PFSK-1 (cell line): ENCODE results near the gene PEX5.

Source experiments
- FOXP2 ChIP-seq: optimal IDR thresholded peaks from 2 replicates; pipeline ENCODE3; 2011; ENCODE audit warnings: borderline replicate concordance, control low read depth, inconsistent platforms; ENCODE audit not compliant: insufficient read depth; ENCODE audit errors: extremely low read length, extremely low read depth
- POLR2AphosphoS5 ChIP-seq: IDR thresholded peaks from 2 replicates; pipeline ENCODE4 v1.6.1; 2012; ENCODE audit warnings: low read depth, mild to moderate bottlenecking, control low read depth, low read length, moderate library complexity
- REST ChIP-seq, 2 experiments: IDR thresholded peaks; 2 replicates each; pipeline versions ENCODE4 v1.6.1 to v1.8.0; 2011 to 2012; ENCODE audit warnings: low read depth in 2 of 2, low read length in 2 of 2, control low read depth in 1 of 2, inconsistent platforms in 1 of 2, mild to moderate bottlenecking in 1 of 2, moderate library complexity in 1 of 2; ENCODE audit not compliant: insufficient read depth in 1 of 2
- SIN3A ChIP-seq: IDR thresholded peaks from 2 replicates; pipeline ENCODE4 v1.6.1; 2012; ENCODE audit warnings: mild to moderate bottlenecking, low read length, moderate library complexity, borderline replicate concordance; ENCODE audit not compliant: insufficient read depth
- TAF1 ChIP-seq: IDR thresholded peaks from 2 replicates; pipeline ENCODE4 v1.6.1; 2012; ENCODE audit warnings: low read length, control low read depth, borderline replicate concordance; ENCODE audit not compliant: insufficient read depth

The PEX5 gene

GRCh38 chr12:7143564-7143963 is 45.9 kb upstream of the PEX5 start:
- TF ChIP-seq REST (IDR thresholded peaks at IDR 0.05; ENCODE audit: insufficient read depth in 1 of 2, low read depth in 2 of 2, low read length in 2 of 2) (no peak), TAF1 (no peak), SIN3A (no peak), POLR2AphosphoS5 (no peak), FOXP2 (no peak)

GRCh38 chr12:7144414-7145120 is 44.9 kb upstream of the PEX5 start:
- no peak for TF ChIP-seq TAF1
- TF ChIP-seq SIN3A = no peak
- TF ChIP-seq POLR2AphosphoS5 = no peak
- TF ChIP-seq REST (IDR thresholded peaks at IDR 0.05; ENCODE audit: insufficient read depth in 1 of 2, low read depth in 2 of 2, low read length in 2 of 2) = no peak
- TF ChIP-seq FOXP2 = no peak

- TF ChIP-seq TAF1 (no peak), REST (IDR thresholded peaks at IDR 0.05; ENCODE audit: insufficient read depth in 1 of 2, low read depth in 2 of 2, low read length in 2 of 2) (no peak), POLR2AphosphoS5 (no peak), SIN3A (no peak), FOXP2 (no peak)
Measured at GRCh38 chr12:7145671-7146070, 43.8 kb upstream of the PEX5 start.

GRCh38 chr12:7146228-7146627 is 43.3 kb upstream of the PEX5 start:
- TF ChIP-seq REST (IDR thresholded peaks at IDR 0.05; ENCODE audit: insufficient read depth in 1 of 2, low read depth in 2 of 2, low read length in 2 of 2) (no peak), POLR2AphosphoS5 (no peak), SIN3A (no peak), FOXP2 (no peak), TAF1 (no peak)

- TF ChIP-seq TAF1 = no peak
- TF ChIP-seq SIN3A = no peak
- TF ChIP-seq POLR2AphosphoS5 = no peak
- TF ChIP-seq FOXP2 = no peak
- TF ChIP-seq REST (IDR thresholded peaks at IDR 0.05; ENCODE audit: insufficient read depth in 1 of 2, low read depth in 2 of 2, low read length in 2 of 2) = no peak
Measured at GRCh38 chr12:7146906-7147305, 42.6 kb upstream of the PEX5 start.
